ENCODE measurements around the gene CCDC69.

Gene CCDC69

GRCh38 chr5:151186538-151186937 lies 37.4 kb downstream of the CCDC69 start:
- no peak overlapping the region for H2BK15ac ChIP-seq (ENCODE audit: low read depth, poor library complexity, severe bottlenecking)
- peaks cover 0 to 5% of the 10 kb centered on the region in 2 experiments for H3K27me3 ChIP-seq (ENCODE audit: control insufficient read depth in 1 of 2, insufficient read depth in 1 of 2, low read length in 2 of 2)
- H4K91ac ChIP-seq (ENCODE audit: low read length), result no peak overlapping the region
- H3K79me1 ChIP-seq (replicated peaks; ENCODE audit: low read length, poor library complexity, severe bottlenecking), result no peaks in the 10 kb centered on the region
- WGBS, result 90% methylated on average over 4 of the region's 4 CpGs
- H2BK5ac ChIP-seq (ENCODE audit: low read depth, low read length, poor library complexity, severe bottlenecking), result no peak overlapping the region
- peaks cover 0 to 5% of the 10 kb centered on the region in 2 experiments for H3K36me3 ChIP-seq (ENCODE audit: control insufficient read depth in 1 of 2, insufficient read depth in 2 of 2, low read depth in 1 of 2, low read length in 2 of 2)
- no peak for DNase-seq
- peaks cover 18% of the 10 kb centered on the region for H3K9me3 ChIP-seq (ENCODE audit: control insufficient read depth, low read length)
- H3K4me2 ChIP-seq (ENCODE audit: low read length, poor library complexity, severe bottlenecking), result no peak overlapping the region
- no peak overlapping the region for H3K27ac ChIP-seq (ENCODE audit: low read length, poor library complexity, severe bottlenecking)
- H2AFZ ChIP-seq (ENCODE audit: low read depth, low read length), result no peak overlapping the region
- H3K14ac ChIP-seq (ENCODE audit: low read length in 2 of 2), result no peak overlapping the region
- no peak overlapping the region for H3K4ac ChIP-seq (ENCODE audit: low read depth in 1 of 2, low read length in 2 of 2)
- no peak overlapping the region for H3K23ac ChIP-seq (ENCODE audit: low read length in 2 of 2)
- H2BK120ac ChIP-seq (ENCODE audit: low read depth, low read length), result no peak overlapping the region
- no peaks in the 10 kb centered on the region for H3K4me1 ChIP-seq (ENCODE audit: control insufficient read depth, insufficient read depth, low read depth, low read length)
- no peak overlapping the region for H2BK12ac ChIP-seq (ENCODE audit: low read length in 2 of 2)
- no peak overlapping the region for H2AK5ac ChIP-seq (ENCODE audit: low read length, severe bottlenecking)
- no peak overlapping the region for H4K8ac ChIP-seq (ENCODE audit: low read length)
- H3K18ac ChIP-seq (ENCODE audit: low read depth in 1 of 2, low read length in 2 of 2), result no peak overlapping the region
- H3K4me3 ChIP-seq (ENCODE audit: insufficient read depth in 1 of 2, low read depth in 1 of 2, low read length in 2 of 2), result no peak overlapping the region
- H3K9ac ChIP-seq (ENCODE audit: low read length), result no peak overlapping the region

- WGBS, result 52% methylated on average over 2 of the region's 5 CpGs
Measured at GRCh38 chr5:151186052-151186451, 37.8 kb downstream of the CCDC69 start.

GRCh38 chr5:151184316-151185042 lies 39.4 kb downstream of the CCDC69 start:
- Histone ChIP-seq H3K4me2 (ENCODE audit: low read length, poor library complexity, severe bottlenecking) (no peak overlapping the region), H3K18ac (ENCODE audit: low read depth in 1 of 2, low read length in 2 of 2) (no peak overlapping the region), H3K27ac (ENCODE audit: low read length, poor library complexity, severe bottlenecking) (no peak overlapping the region), H3K36me3 (ENCODE audit: control insufficient read depth in 1 of 2, insufficient read depth in 2 of 2, low read depth in 1 of 2, low read length in 2 of 2) (peaks cover 0 to 5% of the 10 kb centered on the region in 2 experiments), H3K23ac (ENCODE audit: low read length in 2 of 2) (no peak overlapping the region), H3K27me3 (ENCODE audit: control insufficient read depth in 1 of 2, insufficient read depth in 1 of 2, low read length in 2 of 2) (peaks cover 0 to 7% of the 10 kb centered on the region in 2 experiments), H2BK12ac (ENCODE audit: low read length in 2 of 2) (no peak overlapping the region), H3K9ac (ENCODE audit: low read length) (no peak overlapping the region), H3K4me1 (ENCODE audit: control insufficient read depth, insufficient read depth, low read depth, low read length) (no peaks in the 10 kb centered on the region), H3K4me3 (ENCODE audit: insufficient read depth in 1 of 2, low read depth in 1 of 2, low read length in 2 of 2) (no peak overlapping the region), H2BK15ac (ENCODE audit: low read depth, poor library complexity, severe bottlenecking) (no peak overlapping the region), H2BK5ac (ENCODE audit: low read depth, low read length, poor library complexity, severe bottlenecking) (no peak overlapping the region), H4K8ac (ENCODE audit: low read length) (no peak overlapping the region), H2AFZ (ENCODE audit: low read depth, low read length) (no peak overlapping the region), H3K9me3 (ENCODE audit: control insufficient read depth, low read length) (peaks cover 7% of the 10 kb centered on the region), H2AK5ac (ENCODE audit: low read length, severe bottlenecking) (no peak overlapping the region), H3K14ac (ENCODE audit: low read length in 2 of 2) (no peak overlapping the region), H3K79me1 (replicated peaks; ENCODE audit: low read length, poor library complexity, severe bottlenecking) (no peaks in the 10 kb centered on the region), H4K91ac (ENCODE audit: low read length) (no peak overlapping the region), H2BK120ac (ENCODE audit: low read depth, low read length) (no peak overlapping the region), H3K4ac (ENCODE audit: low read depth in 1 of 2, low read length in 2 of 2) (no peak overlapping the region)
- peak; percentile 13 for DNase-seq
- 100% methylated on average over 3 of the region's 10 CpGs for WGBS

More at GRCh38 chr5:151186052-151186451, 37.8 kb downstream of the CCDC69 start:
- Histone ChIP-seq H3K79me1 (replicated peaks; ENCODE audit: low read length, poor library complexity, severe bottlenecking) (no peaks in the 10 kb centered on the region), H3K9ac (ENCODE audit: low read length) (no peak overlapping the region), H4K91ac (ENCODE audit: low read length) (no peak overlapping the region), H3K27me3 (ENCODE audit: control insufficient read depth in 1 of 2, insufficient read depth in 1 of 2, low read length in 2 of 2) (peaks cover 0 to 5% of the 10 kb centered on the region in 2 experiments), H3K4ac (ENCODE audit: low read depth in 1 of 2, low read length in 2 of 2) (no peak overlapping the region), H2BK12ac (ENCODE audit: low read length in 2 of 2) (no peak overlapping the region), H3K4me2 (ENCODE audit: low read length, poor library complexity, severe bottlenecking) (no peak overlapping the region), H3K9me3 (ENCODE audit: control insufficient read depth, low read length) (peaks cover 14% of the 10 kb centered on the region), H2BK120ac (ENCODE audit: low read depth, low read length) (no peak overlapping the region), H2BK5ac (ENCODE audit: low read depth, low read length, poor library complexity, severe bottlenecking) (no peak overlapping the region), H3K27ac (ENCODE audit: low read length, poor library complexity, severe bottlenecking) (no peak overlapping the region), H2BK15ac (ENCODE audit: low read depth, poor library complexity, severe bottlenecking) (no peak overlapping the region), H3K23ac (ENCODE audit: low read length in 2 of 2) (no peak overlapping the region), H3K18ac (ENCODE audit: low read depth in 1 of 2, low read length in 2 of 2) (no peak overlapping the region), H3K4me3 (ENCODE audit: insufficient read depth in 1 of 2, low read depth in 1 of 2, low read length in 2 of 2) (no peak overlapping the region), H2AK5ac (ENCODE audit: low read length, severe bottlenecking) (no peak overlapping the region), H4K8ac (ENCODE audit: low read length) (no peak overlapping the region), H3K36me3 (ENCODE audit: control insufficient read depth in 1 of 2, insufficient read depth in 2 of 2, low read depth in 1 of 2, low read length in 2 of 2) (peaks cover 0 to 5% of the 10 kb centered on the region in 2 experiments), H3K14ac (ENCODE audit: low read length in 2 of 2) (no peak overlapping the region), H2AFZ (ENCODE audit: low read depth, low read length) (no peak overlapping the region), H3K4me1 (ENCODE audit: control insufficient read depth, insufficient read depth, low read depth, low read length) (no peaks in the 10 kb centered on the region)
- DNase-seq, result no peak

- H3K18ac ChIP-seq (ENCODE audit: low read depth in 1 of 2, low read length in 2 of 2), result peak overlapping the region in 1 of 2 experiments; percentile 54
- H3K23ac ChIP-seq (ENCODE audit: low read length in 2 of 2), result no peak overlapping the region
- no peak overlapping the region for H2BK120ac ChIP-seq (ENCODE audit: low read depth, low read length)
- H2BK15ac ChIP-seq (ENCODE audit: low read depth, poor library complexity, severe bottlenecking), result no peak overlapping the region
- H3K79me1 ChIP-seq (replicated peaks; ENCODE audit: low read length, poor library complexity, severe bottlenecking), result no peaks in the 10 kb centered on the region
- H2BK12ac ChIP-seq (ENCODE audit: low read length in 2 of 2), result no peak overlapping the region
- H3K9ac ChIP-seq (ENCODE audit: low read length), result no peak overlapping the region
- no peaks in the 10 kb centered on the region for H3K4me1 ChIP-seq (ENCODE audit: control insufficient read depth, insufficient read depth, low read depth, low read length)
- H4K91ac ChIP-seq (ENCODE audit: low read length), result no peak overlapping the region
- no peaks in the 10 kb centered on the region for H3K9me3 ChIP-seq (ENCODE audit: control insufficient read depth, low read length)
- WGBS, result 61% methylated on average over 6 of the region's 7 CpGs
- H2AK5ac ChIP-seq (ENCODE audit: low read length, severe bottlenecking), result no peak overlapping the region
- peaks cover 0 to 16% of the 10 kb centered on the region in 2 experiments for H3K27me3 ChIP-seq (ENCODE audit: control insufficient read depth in 1 of 2, insufficient read depth in 1 of 2, low read length in 2 of 2)
- H2BK5ac ChIP-seq (ENCODE audit: low read depth, low read length, poor library complexity, severe bottlenecking), result no peak overlapping the region
- H3K4me3 ChIP-seq (ENCODE audit: insufficient read depth in 1 of 2, low read depth in 1 of 2, low read length in 2 of 2), result no peak overlapping the region
- peak; percentile 62 for DNase-seq
- no peak overlapping the region for H4K8ac ChIP-seq (ENCODE audit: low read length)
- H3K36me3 ChIP-seq (ENCODE audit: control insufficient read depth in 1 of 2, insufficient read depth in 2 of 2, low read depth in 1 of 2, low read length in 2 of 2), result peaks cover 0 to 5% of the 10 kb centered on the region in 2 experiments
- no peak overlapping the region for H2AFZ ChIP-seq (ENCODE audit: low read depth, low read length)
- H3K14ac ChIP-seq (ENCODE audit: low read length in 2 of 2), result peak overlapping the region in 1 of 2 experiments; percentile 13
- H3K27ac ChIP-seq (ENCODE audit: low read length, poor library complexity, severe bottlenecking), result no peak overlapping the region
- H3K4me2 ChIP-seq (ENCODE audit: low read length, poor library complexity, severe bottlenecking), result no peak overlapping the region
- no peak overlapping the region for H3K4ac ChIP-seq (ENCODE audit: low read depth in 1 of 2, low read length in 2 of 2)
Measured at GRCh38 chr5:151183456-151184245, 40.2 kb downstream of the CCDC69 start.
